Immature natural killer cell (primary cell): Measurements from ENCODE around the gene SDR42E2. TPM values are rescaled to one million over a fixed set of nuclear protein-coding genes. Genes with fewer than 3 reads are reported as not detected.
A peak's percentile ranks its signal among the peaks of the same experiment; 100 is the strongest.
"Not testable (repeated sequence)": the region's sequence is repeated elsewhere in the genome, so short reads cannot be mapped to it uniquely, and the experiment has no call there.

ENCODE experiments used
- DNase-seq, 3 donors: peaks; one replicate each; pipeline ENCODE4 v3.0.0; 2022; ENCODE audit warnings: mixed read lengths in 1 of 3
- H3K27ac Mint-ChIP-seq, 6 donors: one replicate each; pipeline ENCODE4 v1.8.0; 2020; ENCODE audit warnings: mixed read lengths in 6 of 6, mild to moderate bottlenecking in 5 of 6, inconsistent platforms in 4 of 6, moderate library complexity in 3 of 6
- H3K27me3 Mint-ChIP-seq, 3 donors: one replicate each; pipeline ENCODE4 v1.8.0; 2020 to 2021; ENCODE audit warnings: low read depth in 3 of 3, mild to moderate bottlenecking in 3 of 3, mixed read lengths in 3 of 3, moderate library complexity in 3 of 3, inconsistent platforms in 1 of 3
- H3K36me3 Mint-ChIP-seq, 3 donors: one replicate each; pipeline ENCODE4 v1.8.0; 2020; ENCODE audit warnings: mixed read lengths in 3 of 3, inconsistent platforms in 2 of 3, mild to moderate bottlenecking in 2 of 3
- H3K4me1 Mint-ChIP-seq, 2 donors: one replicate each; pipeline ENCODE4 v1.8.0; 2020; ENCODE audit warnings: inconsistent platforms in 2 of 2, mild to moderate bottlenecking in 2 of 2, mixed read lengths in 2 of 2, moderate library complexity in 1 of 2
- H3K4me3 Mint-ChIP-seq, 5 donors: one replicate each; pipeline ENCODE4 v1.8.0; 2020; ENCODE audit warnings: mild to moderate bottlenecking in 5 of 5, mixed read lengths in 5 of 5, inconsistent platforms in 3 of 5, moderate library complexity in 3 of 5
- H3K9me3 Mint-ChIP-seq, 6 donors: one replicate each; pipeline ENCODE4 v1.8.0; 2020; ENCODE audit warnings: mild to moderate bottlenecking in 6 of 6, mixed read lengths in 6 of 6, inconsistent platforms in 4 of 6, moderate library complexity in 3 of 6
- polyA plus RNA-seq, 3 donors: library from polyadenylated mRNA; unstranded; fragments of 300-500 nt; fragmentation: Illumina TruSeq; gene quantifications; one replicate each; pipeline ENCODE4 v1.2.3, GENCODE V29; 2021

Gene SDR42E2
- polyA plus RNA-seq, 3 donors from 2014 or later, result 0.47 to 0.51 TPM; not detected in 1

GRCh38 chr16:22190776-22191531 is 28.6 kb downstream of the SDR42E2 start:
- Mint-ChIP-seq H3K27me3 (peaks cover 21 to 41% (median 37%) of the 10 kb centered on the region in 3 donors), H3K9me3 (no peaks in the 10 kb centered on the region), H3K4me1 (peaks cover 59 to 70% of the 10 kb centered on the region in 2 donors), H3K36me3 (no peaks in the 10 kb centered on the region), H3K27ac (peak overlapping the region; percentile 97 to 99 (median 98)), H3K4me3 (peak overlapping the region; percentile 91 to 97 (median 93))
- DNase-seq, result peak; percentile 99

- H3K4me1 Mint-ChIP-seq, result peaks cover 62 to 78% of the 10 kb centered on the region in 2 donors
- DNase-seq, result no peak
- peaks cover 24 to 43% (median 39%) of the 10 kb centered on the region in 3 donors for H3K27me3 Mint-ChIP-seq
- H3K36me3 Mint-ChIP-seq, result no peaks in the 10 kb centered on the region
- H3K9me3 Mint-ChIP-seq, result no peaks in the 10 kb centered on the region
- peak overlapping the region; percentile 91 to 97 (median 93) for H3K4me3 Mint-ChIP-seq
- H3K27ac Mint-ChIP-seq, result peak overlapping the region; percentile 97 to 99 (median 98)
Observed at GRCh38 chr16:22191532-22192260, 29.4 kb downstream of the SDR42E2 start.

GRCh38 chr16:22192261-22193062 is 30.2 kb downstream of the SDR42E2 start:
- Mint-ChIP-seq H3K4me1 (peaks cover 64 to 82% of the 10 kb centered on the region in 2 donors), H3K36me3 (no peaks in the 10 kb centered on the region), H3K4me3 (peak overlapping the region; percentile 91 to 97 (median 93)), H3K27ac (peak overlapping the region; percentile 97 to 99 (median 98)), H3K9me3 (no peaks in the 10 kb centered on the region), H3K27me3 (peaks cover 26 to 42% (median 39%) of the 10 kb centered on the region in 3 donors)
- peak; percentile 88 to 92 (median 90) for DNase-seq

- Mint-ChIP-seq H3K4me3 (peak overlapping the region in 2 of 5 donors; percentile 33 to 97), H3K27ac (peak overlapping the region; percentile 97 to 99 (median 98)), H3K27me3 (peaks cover 26 to 42% (median 39%) of the 10 kb centered on the region in 3 donors), H3K9me3 (no peaks in the 10 kb centered on the region), H3K4me1 (peaks cover 63 to 80% of the 10 kb centered on the region in 2 donors), H3K36me3 (no peaks in the 10 kb centered on the region)
- no peak for DNase-seq
Observed at GRCh38 chr16:22193063-22193411, 30.7 kb downstream of the SDR42E2 start.

- H3K9me3 Mint-ChIP-seq, result no peaks in the 10 kb centered on the region
- no peak for DNase-seq
- H3K4me1 Mint-ChIP-seq, result peaks cover 46 to 61% of the 10 kb centered on the region in 2 donors
Observed at GRCh38 chr16:22194707-22195444, 32.6 kb downstream of the SDR42E2 start.

GRCh38 chr16:22195445-22195694 is 33.1 kb downstream of the SDR42E2 start:
- H3K27me3 Mint-ChIP-seq, result peaks cover 24 to 39% (median 39%) of the 10 kb centered on the region in 3 donors

More at GRCh38 chr16:22194707-22195444, 32.6 kb downstream of the SDR42E2 start:
- Mint-ChIP-seq H3K27me3 (peaks cover 26 to 42% (median 39%) of the 10 kb centered on the region in 3 donors), H3K36me3 (no peaks in the 10 kb centered on the region), H3K4me3 (peak overlapping the region; percentile 87 to 93 (median 91)), H3K27ac (peak overlapping the region; percentile 53 to 99 (median 92))

GRCh38 chr16:22195695-22196558 is 33.6 kb downstream of the SDR42E2 start:
- H3K27me3 Mint-ChIP-seq, result peaks cover 18 to 34% (median 33%) of the 10 kb centered on the region in 3 donors
- peaks cover 45 to 60% of the 10 kb centered on the region in 2 donors for H3K4me1 Mint-ChIP-seq
- H3K36me3 Mint-ChIP-seq, result no peaks in the 10 kb centered on the region
- H3K27ac Mint-ChIP-seq, result peak overlapping the region; percentile 74 to 99 (median 92)
- DNase-seq, result peak; percentile 89 to 91 (median 91)
- H3K9me3 Mint-ChIP-seq, result no peaks in the 10 kb centered on the region
- H3K4me3 Mint-ChIP-seq, result peak overlapping the region; percentile 87 to 93 (median 91)

More at GRCh38 chr16:22195445-22195694, 33.1 kb downstream of the SDR42E2 start:
- no peaks in the 10 kb centered on the region for H3K36me3 Mint-ChIP-seq
- H3K27ac Mint-ChIP-seq, result peak overlapping the region; percentile 53 to 99 (median 92)
- H3K9me3 Mint-ChIP-seq, result no peaks in the 10 kb centered on the region
- no peak for DNase-seq
- H3K4me1 Mint-ChIP-seq, result peaks cover 45 to 60% of the 10 kb centered on the region in 2 donors
- peak overlapping the region; percentile 87 to 93 (median 91) for H3K4me3 Mint-ChIP-seq

- H3K36me3 Mint-ChIP-seq, DNase-seq, H3K9me3 Mint-ChIP-seq: not testable (repeated sequence)
- H3K27ac Mint-ChIP-seq, result peak overlapping the region in 3 of 6 donors; percentile 35 to 99 (median 60)
- H3K4me3 Mint-ChIP-seq, result peak overlapping the region; percentile 78 to 93 (median 89)
- peaks cover 18 to 30% (median 28%) of the 10 kb centered on the region in 3 donors for H3K27me3 Mint-ChIP-seq
- peaks cover 42 to 54% of the 10 kb centered on the region in 2 donors for H3K4me1 Mint-ChIP-seq
Observed at GRCh38 chr16:22196559-22197168, 34.4 kb downstream of the SDR42E2 start.

GRCh38 chr16:22198547-22199293 is 36.4 kb downstream of the SDR42E2 start:
- no peak for DNase-seq
- no peak overlapping the region for H3K27ac Mint-ChIP-seq
- peaks cover 23 to 34% of the 10 kb centered on the region in 2 donors for H3K4me1 Mint-ChIP-seq
- peaks cover 12 to 21% (median 15%) of the 10 kb centered on the region in 3 donors for H3K27me3 Mint-ChIP-seq
- no peaks in the 10 kb centered on the region for H3K36me3 Mint-ChIP-seq
- no peaks in the 10 kb centered on the region for H3K9me3 Mint-ChIP-seq
- H3K4me3 Mint-ChIP-seq, result no peak overlapping the region

- Mint-ChIP-seq H3K27ac (peak overlapping the region in 1 of 6 donors; percentile 44), H3K36me3 (no peaks in the 10 kb centered on the region), H3K4me1 (peaks cover 13 to 15% of the 10 kb centered on the region in 2 donors), H3K27me3 (peaks cover 0 to 1% (median under 1%) of the 10 kb centered on the region in 3 donors), H3K9me3 (no peaks in the 10 kb centered on the region), H3K4me3 (no peak overlapping the region)
- no peak for DNase-seq
Observed at GRCh38 chr16:22202261-22202637, 39.9 kb downstream of the SDR42E2 start.

GRCh38 chr16:22203091-22203490 is 40.8 kb downstream of the SDR42E2 start:
- no peak overlapping the region for H3K4me3 Mint-ChIP-seq
- peaks cover 21 to 22% of the 10 kb centered on the region in 2 donors for H3K4me1 Mint-ChIP-seq
- peaks cover 0 to 2% (median 1%) of the 10 kb centered on the region in 3 donors for H3K27me3 Mint-ChIP-seq
- no peaks in the 10 kb centered on the region for H3K9me3 Mint-ChIP-seq
- no peak overlapping the region for H3K27ac Mint-ChIP-seq
- H3K36me3 Mint-ChIP-seq, result no peaks in the 10 kb centered on the region
- DNase-seq, result no peak
